Left lobe of liver (tissue), 2 donors: ENCODE data around the gene ELOVL2. TPM values are rescaled to one million over a fixed set of nuclear protein-coding genes. Genes with fewer than 3 reads are reported as not detected.
"Not testable (repeated sequence)": the region's sequence is repeated elsewhere in the genome, so short reads cannot be mapped to it uniquely, and the experiment has no call there.

Experiments used
- ATAC-seq: fragments of 200-7000 bp; cut with Tn5 transposase; one replicate; pipeline ENCODE4 v1.9.1; 2020; ENCODE audit warnings: mild to moderate bottlenecking, moderate library complexity
- DNase-seq: peaks from one replicate; pipeline ENCODE4 v3.0.0-alpha.2; 2020; ENCODE audit warnings: low spot score
- total RNA-seq: library from RNA; stranded (reverse); gene quantifications from one replicate; pipeline ENCODE4 v1.2.1, GENCODE V29; 2021
- donor health status: DM: no; HTN: no; CAD: no; lungs with moderate emphysema.
- donor health status: DM: no; HTN: yes; CAD: no.

ELOVL2 gene, protein sequence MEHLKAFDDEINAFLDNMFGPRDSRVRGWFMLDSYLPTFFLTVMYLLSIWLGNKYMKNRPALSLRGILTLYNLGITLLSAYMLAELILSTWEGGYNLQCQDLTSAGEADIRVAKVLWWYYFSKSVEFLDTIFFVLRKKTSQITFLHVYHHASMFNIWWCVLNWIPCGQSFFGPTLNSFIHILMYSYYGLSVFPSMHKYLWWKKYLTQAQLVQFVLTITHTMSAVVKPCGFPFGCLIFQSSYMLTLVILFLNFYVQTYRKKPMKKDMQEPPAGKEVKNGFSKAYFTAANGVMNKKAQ
- 5.9 TPM for total RNA-seq

DNA sequence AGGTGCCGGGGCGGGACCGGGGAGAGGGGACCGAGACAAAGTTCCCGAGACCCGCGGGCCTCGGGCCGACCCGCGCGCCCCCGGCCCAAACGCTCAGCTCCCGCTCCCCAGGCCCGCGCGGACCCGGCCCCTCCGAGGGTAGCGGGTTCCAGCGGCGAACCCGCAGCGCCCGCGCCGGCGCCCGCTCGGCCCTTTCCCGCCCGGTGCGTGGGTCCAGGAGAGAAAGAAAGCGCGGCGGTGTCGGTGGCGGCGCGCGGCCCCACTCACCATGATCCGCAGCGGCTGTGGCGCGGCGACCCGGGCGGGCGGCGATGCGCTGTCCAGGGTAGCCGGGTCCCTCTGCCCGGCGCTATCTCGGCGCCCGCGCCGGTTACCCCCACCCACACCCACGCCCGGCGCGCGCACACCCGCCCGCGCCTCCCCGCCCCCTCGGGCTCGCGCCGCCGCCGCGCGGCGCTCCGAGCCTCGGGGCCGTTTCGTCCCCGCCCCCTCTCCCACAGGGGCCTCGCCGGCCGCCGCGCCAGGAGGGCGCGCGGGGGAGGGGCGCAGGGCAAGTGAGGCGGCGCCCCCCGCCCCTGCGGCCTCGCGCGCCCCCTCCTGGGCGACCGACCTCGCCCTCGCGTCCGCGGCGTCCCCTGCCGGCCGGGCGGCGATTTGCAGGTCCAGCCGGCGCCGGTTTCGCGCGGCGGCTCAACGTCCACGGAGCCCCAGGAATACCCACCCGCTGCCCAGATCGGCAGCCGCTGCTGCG lies at the start of gene ELOVL2:
Gene ELOVL2 (minus strand): TSS at position 345 of the 751 bp plus-strand sequence. CDS start 75 bp downstream, at position 270.
- DNase-seq (peak; percentile 65), ATAC-seq (peak; percentile 87)

DNA sequence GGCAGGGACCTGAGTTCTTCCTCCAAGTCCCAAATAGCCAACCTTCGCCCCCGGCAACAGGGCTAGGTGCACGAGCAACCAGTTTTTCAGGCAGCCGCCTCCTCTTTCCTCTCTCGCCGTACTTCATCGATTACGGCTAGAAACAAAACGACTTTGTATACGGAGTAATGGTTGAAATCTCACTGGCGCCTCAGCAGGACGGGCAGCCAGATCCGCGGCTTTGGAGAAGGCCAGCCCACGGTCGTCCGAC lies 49.2 kb upstream of the ELOVL2 start:
- ATAC-seq: peak; percentile 32

DNA sequence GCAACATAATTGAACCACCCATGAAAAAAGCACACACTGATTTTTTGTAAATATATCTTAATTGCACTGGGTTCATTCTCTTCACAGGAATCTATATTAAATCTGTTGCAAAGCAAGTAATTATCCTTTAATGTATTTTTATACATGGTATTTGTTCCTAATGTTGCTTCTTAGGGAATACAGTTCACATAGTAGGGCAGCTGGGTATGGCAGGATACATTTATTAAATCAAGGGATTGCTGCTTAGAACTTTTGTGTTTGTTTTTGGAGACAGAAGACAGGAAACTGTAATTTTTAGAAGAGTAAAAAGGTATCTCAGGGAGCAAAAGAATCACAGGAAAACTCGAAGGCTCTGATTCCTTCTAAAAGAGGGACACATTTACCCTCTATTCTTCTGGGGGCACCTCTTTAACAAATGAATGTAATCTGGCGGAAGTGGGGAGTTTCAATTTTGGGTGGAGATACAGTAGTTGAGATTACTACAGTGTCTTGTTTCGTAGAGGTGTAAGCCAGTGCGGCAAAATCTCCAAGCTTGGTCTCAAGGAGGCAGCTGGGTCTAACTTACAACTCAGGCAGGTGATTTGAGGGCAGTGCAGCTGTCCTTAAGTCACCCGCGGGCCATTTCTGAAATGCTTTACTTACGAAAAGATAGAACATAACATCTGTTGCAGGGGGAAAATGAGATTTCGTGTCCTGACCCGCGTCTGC lies 48.7 kb upstream of the ELOVL2 start:
- peak; percentile 7 for ATAC-seq
- no peak for DNase-seq

More for the DNA sequence above, 49.2 kb upstream of the ELOVL2 start:
- DNase-seq: no peak

DNA sequence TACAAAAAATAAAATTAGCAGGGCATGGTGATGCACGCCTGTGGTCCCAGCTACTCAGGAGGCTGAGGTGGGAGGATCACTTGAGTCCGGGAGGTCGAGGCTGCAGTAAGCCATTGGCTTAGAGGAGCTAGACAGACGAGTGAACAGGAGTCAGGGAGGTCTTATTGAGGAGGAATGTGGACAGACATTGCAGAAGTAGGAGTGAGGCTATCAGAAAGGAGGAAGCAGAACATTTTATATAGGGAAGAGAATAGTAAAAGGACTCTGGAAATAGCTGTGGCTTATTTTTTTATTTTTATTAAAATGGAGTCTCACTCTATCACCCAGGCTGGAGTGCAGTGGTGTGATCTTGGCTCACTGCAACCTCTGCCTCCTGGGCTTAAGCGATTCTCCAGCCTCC lies 47.0 kb upstream of the ELOVL2 start:
- not testable (repeated sequence) for ATAC-seq

DNA sequence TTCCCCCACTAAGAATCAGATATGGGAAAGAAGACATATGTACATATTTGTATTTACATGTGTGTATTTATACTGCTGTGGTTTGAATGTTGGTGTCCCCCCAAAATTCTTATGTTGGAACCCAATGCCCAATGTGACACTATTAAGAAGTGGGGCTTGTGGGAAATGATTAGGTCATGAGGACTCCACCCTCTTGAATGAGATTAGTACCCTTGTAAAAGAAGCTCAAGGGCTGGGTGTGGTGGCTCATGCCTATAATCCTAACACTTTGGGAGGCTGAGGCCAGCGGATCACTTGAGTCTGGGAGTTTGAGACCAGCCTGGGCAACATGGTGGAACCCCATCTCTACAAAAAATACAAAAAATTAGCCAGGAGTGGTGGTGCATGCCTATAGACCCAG lies 45.6 kb upstream of the ELOVL2 start:
- no peak for DNase-seq

More for the DNA sequence above, 47.0 kb upstream of the ELOVL2 start:
- DNase-seq: not testable (repeated sequence)

DNA sequence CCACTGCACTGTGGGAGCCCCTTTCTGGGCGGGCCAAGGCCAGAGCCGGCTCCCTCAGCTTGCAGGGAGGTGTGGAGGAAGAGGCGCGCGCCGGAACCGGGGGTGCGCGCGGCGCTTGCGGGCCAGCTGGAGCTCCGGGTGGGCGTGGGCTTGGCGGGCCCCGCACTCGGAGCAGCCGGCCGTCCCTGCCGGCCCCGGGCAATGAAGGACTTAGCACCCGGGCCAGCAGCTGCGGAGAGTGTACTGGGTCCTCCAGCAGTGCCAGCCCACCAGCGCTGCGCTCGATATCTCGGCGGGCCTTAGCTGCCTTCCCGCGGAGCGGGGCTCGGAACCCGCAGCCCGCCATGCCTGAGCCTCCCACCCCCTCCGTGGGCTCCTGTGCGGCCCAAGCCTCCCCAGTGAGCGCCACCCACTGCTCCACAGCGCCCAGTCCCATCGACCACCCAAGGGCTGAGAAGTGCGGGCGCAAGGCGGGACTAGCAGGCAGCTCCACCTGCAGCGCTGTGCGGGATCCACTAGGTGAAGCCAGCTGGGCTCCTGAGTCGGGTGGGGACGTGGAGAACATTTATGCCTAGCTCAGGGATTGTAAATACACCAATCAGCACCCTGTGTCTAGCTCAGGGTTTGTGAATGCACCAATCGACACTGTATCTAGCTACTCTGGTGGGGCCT lies 43.2 kb upstream of the ELOVL2 start:
- not testable (repeated sequence) for ATAC-seq, DNase-seq

More for the DNA sequence above, 45.6 kb upstream of the ELOVL2 start:
- ATAC-seq: no peak

DNA sequence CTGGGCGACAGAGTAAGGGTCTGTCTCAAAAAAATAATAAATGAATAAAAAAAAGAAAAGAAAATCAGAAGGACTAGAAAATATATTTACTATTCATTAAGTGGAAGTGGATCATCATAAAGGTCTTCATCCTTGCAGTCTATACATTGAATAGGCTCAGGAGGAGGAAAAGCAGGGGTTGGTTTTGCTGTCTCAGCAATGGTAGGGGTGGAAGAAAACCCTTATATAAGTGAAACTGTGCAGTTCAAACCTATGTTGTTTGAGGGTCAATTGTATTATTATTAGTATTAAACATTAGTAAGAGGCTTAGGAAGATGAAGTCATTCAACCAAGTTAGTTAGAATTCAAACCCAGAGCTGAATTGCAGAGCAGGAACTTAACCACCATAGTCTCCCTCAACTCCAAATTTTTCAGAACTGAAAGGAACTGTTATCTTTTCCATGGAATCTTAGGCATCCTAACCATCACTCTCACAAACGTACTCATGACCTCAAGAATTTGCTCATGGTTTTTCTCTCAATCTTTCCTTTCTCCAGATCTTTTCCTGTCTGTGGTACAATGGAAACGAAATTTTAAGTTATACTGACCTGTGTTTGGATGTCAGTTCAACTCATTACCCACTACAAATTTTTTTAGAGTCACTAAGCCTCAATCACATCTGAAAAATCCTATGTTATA lies 41.8 kb upstream of the ELOVL2 start:
- ATAC-seq (no peak), DNase-seq (no peak)

DNA sequence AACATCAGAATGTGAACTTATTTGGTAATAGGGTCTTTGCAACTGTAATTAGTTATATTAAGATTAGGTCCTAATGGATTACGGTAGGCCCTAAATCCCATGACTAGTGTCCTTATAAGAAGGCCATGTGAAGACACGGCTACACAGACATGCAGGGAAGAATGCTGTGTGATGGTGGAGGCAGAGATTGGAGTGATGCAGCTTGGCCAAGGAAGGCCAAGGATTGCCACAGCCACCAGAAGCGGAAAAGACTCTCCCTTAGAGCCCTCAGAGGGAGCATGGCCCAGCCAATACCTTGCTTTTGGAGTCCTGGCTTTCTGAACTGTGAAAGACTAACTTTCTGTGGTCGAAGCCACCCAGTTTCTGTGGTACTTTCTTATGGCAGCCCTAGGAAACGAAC lies 39.9 kb upstream of the ELOVL2 start:
- ATAC-seq: no peak

DNA sequence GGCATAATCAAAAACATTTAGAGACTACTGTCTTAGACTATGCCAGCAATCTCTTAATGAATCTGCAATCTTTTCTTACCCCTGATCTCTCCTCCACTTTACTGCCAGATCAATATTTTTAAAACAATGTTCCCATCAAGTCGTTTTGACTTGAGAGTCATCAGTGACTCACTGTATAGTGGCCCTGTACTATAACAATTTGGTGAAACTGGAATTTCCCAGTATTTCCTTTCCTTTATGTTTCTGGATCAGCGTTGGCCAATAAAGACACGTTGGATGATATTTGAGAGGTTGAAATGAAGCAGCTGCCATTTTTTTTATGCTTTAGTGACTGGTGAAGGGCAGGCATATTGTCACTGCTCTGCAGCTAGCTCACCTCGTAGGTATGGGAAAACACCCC lies 39.4 kb upstream of the ELOVL2 start:
- ATAC-seq: no peak
- no peak for DNase-seq

More for the DNA sequence above, 39.9 kb upstream of the ELOVL2 start:
- no peak for DNase-seq

DNA sequence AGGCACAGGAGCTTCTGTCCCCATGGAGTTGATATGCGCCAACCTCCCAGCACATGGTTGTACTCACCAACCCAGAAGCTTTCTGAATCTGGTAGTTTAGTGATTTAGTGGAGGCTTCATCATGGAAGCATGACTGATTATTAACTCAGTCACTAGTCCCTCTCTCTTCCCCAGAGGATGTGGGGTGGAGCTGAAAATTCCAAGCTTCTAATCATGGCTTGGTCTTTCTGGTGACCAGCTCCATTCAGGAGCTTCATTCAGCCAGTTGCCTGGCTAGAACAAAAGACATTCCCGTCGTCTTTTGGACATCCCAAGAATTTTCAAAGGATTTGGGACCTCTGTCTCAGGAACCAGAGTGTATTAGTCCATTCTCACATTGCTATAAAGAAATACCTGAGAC lies 36.2 kb upstream of the ELOVL2 start:
- DNase-seq (no peak), ATAC-seq (no peak)

DNA sequence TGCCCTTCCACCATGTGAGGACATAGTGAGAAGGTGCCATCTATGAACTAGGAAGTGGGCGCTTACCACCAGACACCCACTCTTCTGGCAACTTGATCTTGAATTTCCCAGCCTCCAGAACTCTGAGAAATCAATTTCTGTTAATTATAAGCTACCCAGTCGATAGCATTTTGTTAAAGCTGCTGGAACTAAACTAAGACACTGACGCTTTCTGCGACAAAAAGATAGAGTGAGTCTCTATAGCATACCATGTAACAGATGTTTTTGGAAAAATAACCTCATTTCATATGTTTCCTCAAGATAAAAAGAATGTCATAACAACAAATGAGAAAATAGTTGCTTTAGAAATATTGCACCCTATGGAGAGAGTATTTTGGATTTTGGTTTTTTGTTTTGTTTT lies 34.2 kb upstream of the ELOVL2 start:
- DNase-seq (no peak), ATAC-seq (peak; percentile 43)

DNA sequence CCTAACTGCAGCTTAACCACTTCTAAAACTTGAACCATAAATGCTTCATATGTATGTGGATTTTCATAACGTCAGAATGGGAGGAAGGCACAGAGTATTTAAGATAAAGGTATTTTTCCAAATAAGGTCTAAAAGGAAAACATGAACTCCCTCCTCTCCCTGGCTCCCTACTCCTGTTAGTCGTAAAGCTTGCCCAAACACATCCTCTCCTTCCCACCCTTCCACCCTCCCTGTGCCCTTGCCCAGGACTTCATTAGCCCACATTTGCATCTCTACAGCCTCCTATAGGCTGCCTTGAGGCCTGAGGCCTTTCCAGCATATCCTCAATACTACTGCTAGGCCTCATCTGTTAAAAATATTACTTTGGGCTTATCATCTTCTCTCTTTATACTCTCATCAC lies 32.4 kb upstream of the ELOVL2 start:
- ATAC-seq (no peak), DNase-seq (no peak)

DNA sequence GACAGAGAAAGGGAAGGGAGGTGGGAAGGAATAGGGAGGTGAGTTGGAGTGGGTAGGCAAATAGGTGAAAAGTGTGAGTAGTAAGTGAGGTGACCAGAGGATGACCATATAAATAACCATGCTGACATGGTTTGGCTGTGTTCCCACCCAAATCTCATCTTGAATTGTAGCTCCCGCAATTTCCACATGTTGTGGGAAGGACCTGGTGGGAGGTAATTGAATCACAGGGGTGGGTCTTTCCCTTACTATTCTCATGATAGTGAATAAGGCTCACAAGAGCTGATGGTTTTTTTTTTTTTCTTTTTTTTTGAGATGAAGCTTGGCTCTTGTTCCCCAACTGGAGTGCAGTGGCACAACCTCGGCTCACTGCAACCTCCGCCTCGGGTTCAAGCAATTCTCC lies 28.0 kb upstream of the ELOVL2 start:
- DNase-seq (no peak), ATAC-seq (no peak)

DNA sequence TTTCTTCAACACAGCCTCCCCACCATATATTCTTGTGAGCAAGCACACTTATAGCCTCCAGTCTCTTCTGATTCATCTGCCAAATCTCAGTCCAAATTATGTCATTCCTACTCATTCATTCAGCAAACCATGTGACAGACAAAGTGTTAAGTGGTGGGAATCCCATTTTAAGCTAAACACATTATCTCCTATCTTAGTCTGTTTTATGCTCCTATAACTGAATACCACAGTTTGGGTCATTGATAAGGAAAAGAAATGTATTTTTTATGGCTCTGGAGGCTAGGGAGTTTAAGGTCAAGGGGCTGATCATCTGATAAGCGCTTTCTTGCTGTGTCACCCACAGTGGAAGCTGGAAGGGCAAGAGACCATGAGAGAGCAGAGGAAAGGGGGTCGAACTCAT lies 25.7 kb upstream of the ELOVL2 start:
- ATAC-seq (no peak), DNase-seq (no peak)

DNA sequence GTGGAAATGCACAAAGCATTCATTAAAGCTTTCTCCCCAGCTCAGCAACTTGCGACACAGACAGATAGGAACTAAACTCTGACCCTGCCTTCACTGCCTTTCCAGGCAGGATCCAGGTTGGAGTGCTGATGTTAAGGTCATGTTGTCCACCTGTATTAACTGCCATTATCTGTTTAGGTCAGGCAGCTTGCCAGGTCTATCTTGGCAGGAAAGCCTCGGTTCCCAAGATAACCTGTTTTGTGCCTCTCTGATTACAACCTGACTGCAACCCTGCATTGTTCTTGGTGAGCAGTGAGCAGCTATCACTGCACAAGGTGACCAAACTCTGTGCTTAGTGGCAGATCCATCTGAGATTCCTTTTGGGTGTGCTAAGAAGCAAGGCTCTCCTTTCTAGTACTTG lies 23.2 kb upstream of the ELOVL2 start:
- ATAC-seq (peak; percentile 90), DNase-seq (peak; percentile 96)

DNA sequence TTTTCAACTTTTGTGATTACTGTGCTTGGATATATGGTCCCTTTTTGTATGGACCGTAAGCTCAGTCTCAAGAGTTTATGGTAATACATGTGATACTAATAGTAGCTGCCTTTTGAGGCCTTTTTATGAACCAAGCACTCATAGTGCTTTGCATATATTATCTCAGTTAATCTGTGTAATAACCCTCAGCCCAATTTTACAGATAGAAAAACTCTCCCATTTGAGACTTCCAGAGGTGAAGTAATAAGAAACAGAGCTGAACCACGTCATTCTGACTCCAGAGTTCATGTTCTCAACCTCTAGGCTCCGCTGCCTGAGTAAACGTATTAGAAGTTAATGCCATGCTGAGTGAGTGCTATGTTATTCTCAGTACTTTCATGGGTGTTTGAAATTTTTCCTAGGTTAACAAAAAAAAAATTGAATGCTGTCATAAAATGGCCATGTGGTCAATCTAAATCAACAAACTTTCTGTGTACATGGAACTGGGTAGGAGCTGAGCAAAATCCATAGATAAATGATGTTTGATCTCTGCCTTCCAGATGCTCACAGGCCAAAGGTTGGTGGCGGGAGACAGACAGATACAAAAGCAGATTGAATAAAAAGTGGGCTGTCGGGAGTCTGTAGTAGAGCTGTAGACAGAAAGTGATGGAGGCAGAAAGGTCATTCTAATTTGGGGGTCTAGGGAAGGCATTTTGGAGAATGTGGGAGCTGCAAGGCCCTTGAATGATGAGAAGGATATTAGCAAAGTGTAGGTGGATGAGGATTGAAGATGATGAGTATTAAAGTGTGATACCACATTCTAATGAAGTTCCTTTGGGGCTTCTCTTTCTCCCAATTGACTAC lies 22.6 kb upstream of the ELOVL2 start:
- ATAC-seq: peak; percentile 66
- DNase-seq: no peak

DNA sequence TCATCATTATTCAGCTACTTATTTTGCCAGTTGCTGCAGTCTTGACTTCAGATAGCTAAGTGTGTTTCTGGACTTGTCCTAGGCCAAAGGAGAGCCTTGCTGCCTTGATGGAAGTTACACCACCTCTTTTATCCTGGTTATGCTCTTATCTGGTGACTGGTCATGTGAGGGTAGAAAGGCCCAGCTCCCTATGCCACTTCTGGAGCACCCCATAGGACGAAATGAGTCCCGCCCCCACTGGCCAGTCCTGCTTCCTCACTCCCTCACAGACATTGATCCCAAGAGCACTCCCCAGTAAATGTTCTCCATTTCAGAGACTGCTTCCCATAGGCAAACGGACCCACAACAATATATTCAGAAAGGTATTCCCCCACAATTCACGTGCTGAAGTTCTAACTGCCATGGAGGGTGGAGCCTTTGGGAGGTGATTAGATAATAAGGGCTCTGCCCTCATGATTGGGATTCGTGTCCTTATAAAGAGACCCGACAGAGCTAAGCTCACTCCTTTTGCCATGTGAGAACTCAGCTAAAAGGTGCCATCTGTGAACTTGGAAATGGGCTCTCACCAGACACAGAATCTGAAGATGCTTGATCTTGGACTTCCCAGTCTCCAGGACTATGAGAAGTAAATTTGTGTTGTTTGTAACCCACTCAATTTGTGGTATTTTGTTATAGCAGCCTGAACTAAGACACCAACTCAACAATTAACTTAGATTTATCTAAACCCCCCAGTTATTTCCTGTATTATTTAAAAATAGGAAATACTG lies 21.5 kb upstream of the ELOVL2 start:
- DNase-seq: no peak
- no peak for ATAC-seq

DNA sequence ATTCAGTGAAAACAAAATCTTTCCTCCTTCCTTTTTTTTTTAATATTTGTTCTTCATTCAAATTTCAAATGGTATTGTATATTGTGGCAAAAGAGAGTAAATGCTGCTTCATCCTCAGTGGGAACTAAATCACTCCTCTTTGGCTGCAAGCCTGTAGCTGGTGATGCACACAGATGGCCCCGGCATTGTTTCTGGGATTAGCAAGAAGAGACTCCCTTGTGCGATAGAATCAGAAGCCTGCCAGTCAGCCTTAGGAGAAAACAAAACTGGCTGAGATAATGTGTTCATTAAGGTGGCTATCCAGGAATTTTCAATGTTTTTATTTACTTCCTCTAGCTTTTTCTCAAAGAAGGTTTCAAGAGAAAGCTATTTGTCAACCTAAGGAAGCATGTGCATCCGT lies 20.7 kb upstream of the ELOVL2 start:
- DNase-seq (no peak), ATAC-seq (no peak)

DNA sequence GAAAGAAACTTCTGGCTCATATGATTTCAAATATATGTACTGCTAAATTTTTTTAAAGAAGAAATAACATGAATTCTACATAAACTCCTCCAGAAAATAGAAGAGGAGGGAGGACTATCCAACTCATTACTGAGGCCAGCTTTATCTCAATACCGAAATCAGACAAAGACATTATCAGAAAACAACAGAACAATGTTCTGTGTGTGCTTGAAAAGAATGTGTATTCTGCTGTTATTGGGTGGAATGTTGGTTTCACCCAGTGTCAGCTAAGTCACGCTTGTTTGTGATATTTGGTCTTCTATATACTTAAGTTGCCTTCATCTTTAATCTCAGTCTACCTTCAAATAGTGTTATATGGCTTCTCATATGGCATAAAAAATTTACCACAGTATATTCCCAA lies 18.6 kb upstream of the ELOVL2 start:
- ATAC-seq: no peak
- no peak for DNase-seq
